B cell (primary cell): ENCODE measurements around the gene NFATC2. TPM values are rescaled to one million over a fixed set of nuclear protein-coding genes. Genes with fewer than 3 reads are reported as not detected.

Experiments
- ATAC-seq: fragments of 200-7000 bp; cut with Tn5 transposase; one replicate; pipeline ENCODE4 v1.10.0; 2021; ENCODE audit warnings: low read depth, mild to moderate bottlenecking, moderate number of reproducible peaks, moderate library complexity
- CTCF ChIA-PET: fragments of 350-600 bp; sonication (Branson Sonifier 250); formaldehyde crosslinking; loops from one replicate; lab custom pipeline; 2021; ENCODE audit warnings: antibody characterized with exemption, inconsistent platforms; lab: Charles Lee
- POLR2A ChIA-PET: fragments of 350-600 bp; sonication (Branson Sonifier 250); formaldehyde crosslinking; loops from one replicate; lab custom pipeline; 2021; ENCODE audit warnings: antibody characterized with exemption; lab: Charles Lee
- DNase-seq: peaks from one replicate; pipeline ENCODE4 v3.0.0; 2013
- H2AFZ ChIP-seq: 2 replicates; pipeline ENCODE4 v1.6.1; 2012; ENCODE audit warnings: mild to moderate bottlenecking, low read depth, low read length; ENCODE audit not compliant: insufficient read depth, poor library complexity, severe bottlenecking
- H3K27ac ChIP-seq, 2 donors: 1 replicate in 1 of 2; 2 replicates in 1 of 2; pipeline ENCODE4 v1.5.1; 2012 to 2013; ENCODE audit warnings: low read length in 2 of 2, mild to moderate bottlenecking in 2 of 2, moderate library complexity in 1 of 2
- H3K27me3 ChIP-seq, 4 experiments: fragments of 200-600 bp in 1 of 4; sonication (generic) in 1 of 4; replicated peaks in 1 of 4; 1 replicate in 2 of 4; 2 replicates in 2 of 4; pipeline versions ENCODE4 v1.6.1 to v1.7.0; 2013 to 2016; ENCODE audit warnings: low read length in 3 of 4, mild to moderate bottlenecking in 2 of 4, mixed read lengths in 1 of 4, moderate library complexity in 1 of 4; ENCODE audit not compliant: insufficient read depth in 4 of 4, control insufficient read depth in 3 of 4; ENCODE audit errors: control extremely low read depth in 1 of 4
- H3K36me3 ChIP-seq, 2 experiments: replicated peaks in 1 of 2; 1 replicate in 1 of 2; 2 replicates in 1 of 2; pipeline versions ENCODE4 v1.6.1 to v1.7.1; 2013; ENCODE audit warnings: low read length in 1 of 2; ENCODE audit not compliant: insufficient read depth in 2 of 2, control insufficient read depth in 1 of 2; ENCODE audit errors: control extremely low read depth in 1 of 2, extremely low read depth in 1 of 2
- H3K4me1 ChIP-seq, 2 donors: fragments of 200-600 bp in 1 of 2; sonication (generic) in 1 of 2; 1 replicate in 1 of 2; 2 replicates in 1 of 2; pipeline versions ENCODE4 v1.5.1 to v1.6.1; 2013 to 2017; ENCODE audit warnings: low read length in 2 of 2; ENCODE audit not compliant: control insufficient read depth in 2 of 2, insufficient read depth in 2 of 2
- H3K4me2 ChIP-seq: replicated peaks from 2 replicates; pipeline ENCODE3; 2012; ENCODE audit warnings: mild to moderate bottlenecking, low read depth, low read length; ENCODE audit not compliant: poor library complexity, severe bottlenecking
- H3K4me3 ChIP-seq, 5 experiments: fragments of 200-600 bp in 1 of 5; sonication (generic) in 1 of 5; 1 replicate in 3 of 5; 2 replicates in 2 of 5; pipeline versions ENCODE4 v1.5.1 to v1.7.0; 2011 to 2016; ENCODE audit warnings: low read length in 4 of 5, mild to moderate bottlenecking in 4 of 5, low read depth in 2 of 5, control low read depth in 1 of 5, moderate library complexity in 1 of 5; ENCODE audit not compliant: insufficient read depth in 1 of 5; ENCODE audit errors: control extremely low read depth in 1 of 5, extremely low read depth in 1 of 5
- H3K79me2 ChIP-seq: fragments of 200-600 bp; sonication (generic); one replicate; pipeline ENCODE4 v1.6.0; 2016; ENCODE audit warnings: low read length; ENCODE audit not compliant: control insufficient read depth, insufficient read depth
- H3K9ac ChIP-seq: fragments of 200-600 bp; sonication (generic); 2 replicates; pipeline ENCODE4 v1.6.1; 2017; ENCODE audit warnings: mild to moderate bottlenecking, low read length, moderate library complexity
- H3K9me3 ChIP-seq, 3 donors: one replicate each; pipeline versions ENCODE4 v1.6.1 to v1.7.1; 2013; ENCODE audit warnings: low read length in 2 of 3; ENCODE audit not compliant: control insufficient read depth in 2 of 3, insufficient read depth in 1 of 3; ENCODE audit errors: control extremely low read depth in 1 of 3
- H4K20me1 ChIP-seq: 2 replicates; pipeline ENCODE4 v1.6.0; 2012; ENCODE audit warnings: mild to moderate bottlenecking, low read length; ENCODE audit not compliant: insufficient read depth, control insufficient read depth, poor library complexity, severe bottlenecking
- H3K27ac Mint-ChIP-seq: one replicate; pipeline ENCODE4 v1.8.0; 2021; ENCODE audit warnings: mixed read lengths
- H3K27me3 Mint-ChIP-seq: one replicate; pipeline ENCODE4 v1.8.0; 2021; ENCODE audit warnings: mixed read lengths
- H3K4me1 Mint-ChIP-seq: one replicate; pipeline ENCODE4 v1.8.0; 2021; ENCODE audit warnings: mixed read lengths
- H3K4me3 Mint-ChIP-seq: one replicate; pipeline ENCODE4 v1.8.0; 2021; ENCODE audit warnings: mixed read lengths
- H3K9me3 Mint-ChIP-seq: one replicate; pipeline ENCODE4 v1.8.0; 2022; ENCODE audit warnings: mixed read lengths; ENCODE audit not compliant: insufficient read depth
- EZH2 ChIP-seq: IDR thresholded peaks from 2 replicates; pipeline ENCODE4 v1.6.1; 2012; ENCODE audit warnings: borderline replicate concordance, low read depth, mild to moderate bottlenecking, moderate library complexity, low read length; ENCODE audit not compliant: insufficient read depth, poor library complexity, severe bottlenecking
- WGBS: methylation state at CpG from one replicate; pipeline ENCODE4 v1.1.5; 2013; ENCODE audit warnings: missing lambda C conversion rate; ENCODE audit not compliant: insufficient coverage; 5-methylcytosine and 5-hydroxymethylcytosine counted together
- intact Hi-C: fragments of 100-400 bp; cut with micrococcal nuclease; formaldehyde crosslinking; loops from one replicate; pipeline ENCODE4 v1.10.0; 2022
- polyA plus RNA-seq: library from polyadenylated mRNA; depleted of rRNA; stranded (reverse); fragments of >200 nt; gene quantifications from 2 replicates; pipeline ENCODE4 v1.2.3, GENCODE V29; 2012
- total RNA-seq, 2 donors: library from RNA; stranded (reverse); fragments of 120-200 nt in 1 of 2; gene quantifications; 1 replicate in 1 of 2; 2 replicates in 1 of 2; pipeline versions ENCODE4 v1.2.3 to v1.2.4, GENCODE V29; 2013 to 2022
- TF ChIP-seq, protein P1 (sequence below): fragments of 200-600 bp; IDR thresholded peaks from one replicate; pipeline ENCODE4 v1.8.0; 2022; ENCODE audit warnings: antibody characterized with exemption, mild to moderate bottlenecking

The NFATC2 gene
- total and polyA plus RNA-seq, 2 donors (not counting 1 experiment from before 2014, with no cell fraction given), result 10.1 to 38.0 TPM

DNA sequence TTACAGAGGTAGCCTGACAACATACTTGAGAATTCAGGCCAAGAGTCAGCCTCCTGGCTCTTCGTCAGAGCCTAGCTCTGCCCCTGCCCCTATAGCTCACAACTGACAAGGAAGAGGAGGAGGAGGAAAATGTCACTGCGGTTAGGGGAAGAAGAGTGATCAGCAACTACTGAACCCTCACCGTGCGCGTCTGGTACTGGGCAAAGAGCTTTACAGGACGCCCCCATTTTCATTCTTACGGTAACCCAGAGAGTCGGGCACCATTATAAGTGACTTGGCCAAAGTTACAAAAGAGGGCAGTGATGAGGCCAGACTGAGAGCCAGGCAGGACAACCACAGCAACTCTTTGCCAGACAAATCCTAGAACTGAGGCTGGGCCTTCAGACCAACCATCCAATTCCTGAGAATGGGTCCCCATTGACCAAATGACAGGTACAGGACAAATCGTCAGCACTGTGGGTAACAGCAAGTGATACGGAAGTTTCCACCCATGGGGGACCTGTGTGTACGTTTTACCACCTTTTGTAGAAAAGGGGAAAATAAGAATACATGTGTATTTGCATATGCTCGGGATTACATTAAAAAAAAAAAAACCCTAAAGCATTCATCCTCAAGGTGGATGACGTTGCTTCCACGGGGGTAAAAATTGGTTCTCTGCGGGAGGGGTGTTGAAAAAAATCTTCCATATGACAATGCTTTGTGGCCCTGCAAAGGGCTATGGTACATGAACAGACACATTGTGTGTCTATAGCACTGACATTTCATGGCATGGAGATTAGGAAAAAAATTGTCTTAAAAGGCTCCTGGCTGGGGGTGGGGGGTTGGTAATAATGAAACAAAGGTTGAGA lies 118.0 kb downstream of the NFATC2 start:
- Histone ChIP-seq H3K9me3 (no peaks in the 10 kb centered on the region), H4K20me1 (no peaks in the 10 kb centered on the region), H3K4me3 (no peak overlapping the region), H3K27me3 (no peaks in the 10 kb centered on the region), H2AFZ (peak overlapping the region; percentile 66), H3K79me2 (peaks cover 8% of the 10 kb centered on the region), H3K4me1 (peaks cover 21 to 34% of the 10 kb centered on the region in 2 donors), H3K9ac (no peak overlapping the region), H3K27ac (peak overlapping the region; percentile 73), H3K36me3 (peaks cover under 1 to 55% of the 10 kb centered on the region in 2 experiments), H3K4me2 (peak overlapping the region; percentile 45)
- no peaks in the 10 kb centered on the region for H3K9me3 Mint-ChIP-seq
- intact Hi-C loops, result loop anchor here (5.0 kb wide), 1 partner anchor 118 kb away; the partner anchor contains the start of gene NFATC2
- H3K4me3 Mint-ChIP-seq, result peak overlapping the region; percentile 61
- TF ChIP-seq, protein P1, sequence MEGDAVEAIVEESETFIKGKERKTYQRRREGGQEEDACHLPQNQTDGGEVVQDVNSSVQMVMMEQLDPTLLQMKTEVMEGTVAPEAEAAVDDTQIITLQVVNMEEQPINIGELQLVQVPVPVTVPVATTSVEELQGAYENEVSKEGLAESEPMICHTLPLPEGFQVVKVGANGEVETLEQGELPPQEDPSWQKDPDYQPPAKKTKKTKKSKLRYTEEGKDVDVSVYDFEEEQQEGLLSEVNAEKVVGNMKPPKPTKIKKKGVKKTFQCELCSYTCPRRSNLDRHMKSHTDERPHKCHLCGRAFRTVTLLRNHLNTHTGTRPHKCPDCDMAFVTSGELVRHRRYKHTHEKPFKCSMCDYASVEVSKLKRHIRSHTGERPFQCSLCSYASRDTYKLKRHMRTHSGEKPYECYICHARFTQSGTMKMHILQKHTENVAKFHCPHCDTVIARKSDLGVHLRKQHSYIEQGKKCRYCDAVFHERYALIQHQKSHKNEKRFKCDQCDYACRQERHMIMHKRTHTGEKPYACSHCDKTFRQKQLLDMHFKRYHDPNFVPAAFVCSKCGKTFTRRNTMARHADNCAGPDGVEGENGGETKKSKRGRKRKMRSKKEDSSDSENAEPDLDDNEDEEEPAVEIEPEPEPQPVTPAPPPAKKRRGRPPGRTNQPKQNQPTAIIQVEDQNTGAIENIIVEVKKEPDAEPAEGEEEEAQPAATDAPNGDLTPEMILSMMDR, result no peak
- TF ChIP-seq EZH2, result no peak
- 64% methylated on average over 8 of the region's 15 CpGs for WGBS
- DNase-seq (peak; percentile 68), ATAC-seq (peak; percentile 73)
- H3K27me3 Mint-ChIP-seq, result no peaks in the 10 kb centered on the region
- H3K4me1 Mint-ChIP-seq, result peaks cover 46% of the 10 kb centered on the region
- ChIA-PET CTCF (interaction anchor here (0.6 to 1.3 kb wide), 5 partner anchors 9 to 172 kb away, joined by 3 to 7 read pairs (median 4); partner anchors contain the start of gene NFATC2), POLR2A (no interaction called here)
- H3K27ac Mint-ChIP-seq, result peak overlapping the region; percentile 82
